GM12878 (cell line): ENCODE measurements around the gene TAAR9. TPM values are rescaled to one million over a fixed set of nuclear protein-coding genes. Genes with fewer than 3 reads are reported as not detected.

ENCODE experiments used
- ATAC-seq: fragments of 200-7000 bp; cut with Tn5 transposase; 3 replicates; pipeline ENCODE4 v1.9.1; 2020; ENCODE audit warnings: mild to moderate bottlenecking, moderate library complexity
- BruUV-seq: library from RNA; stranded (reverse); fragments of 400-500 nt; replicated peaks from 2 replicates; lab custom pipeline; 2021; lab: Mats Ljungman, UMichigan
- CTCF ChIA-PET: fragments of 300-600 bp; sonication (Branson Sonifier 250); formaldehyde crosslinking; extraction: SDS; loops from one replicate; lab custom pipeline; 2021; ENCODE audit warnings: inconsistent platforms; lab: Yijun Ruan, JAX
- POLR2A ChIA-PET: fragments of 350-600 bp; formaldehyde crosslinking; extraction: SDS; loops from one replicate; lab custom pipeline; 2021; ENCODE audit warnings: inconsistent platforms; lab: Charles Lee
- RAD21 ChIA-PET: fragments of 300-600 bp; sonication (Branson Sonifier 250); formaldehyde crosslinking; loops from one replicate; lab custom pipeline; 2023; ENCODE audit warnings: antibody characterized with exemption; ENCODE audit not compliant: unreplicated experiment; lab: Charles Lee
- SMC1A ChIA-PET: fragments of 300-600 bp; sonication (Branson Sonifier 250); formaldehyde crosslinking; loops from one replicate; lab custom pipeline; 2023; ENCODE audit not compliant: unreplicated experiment, uncharacterized antibody; lab: Charles Lee
- DNase-seq: peaks from one replicate; pipeline ENCODE4 v3.0.0-alpha.2; 2011; ENCODE audit warnings: low read depth, low spot score
- FAIRE-seq: peaks from 3 replicates; lab custom pipeline; 2011; peaks lifted over from hg19 to GRCh38; lab: Jason Lieb, UNC
- H2AFZ ChIP-seq: 2 replicates; pipeline ENCODE4 v1.6.0; 2011; ENCODE audit warnings: low read depth, low read length, control low read depth; ENCODE audit not compliant: control insufficient read depth
- H3K27ac ChIP-seq: 2 replicates; pipeline ENCODE4 v1.5.1; 2011; ENCODE audit warnings: control low read depth; ENCODE audit not compliant: control insufficient read depth, insufficient read depth
- H3K27me3 ChIP-seq, 2 experiments: replicated peaks in 1 of 2; 2 replicates each; pipeline versions ENCODE4 v1.6.0 to v1.6.1; 2011; ENCODE audit warnings: low read length in 1 of 2; ENCODE audit not compliant: control insufficient read depth in 2 of 2, insufficient read depth in 2 of 2
- H3K36me3 ChIP-seq, 2 experiments: 2 replicates each; pipeline ENCODE4 v1.5.1; 2011; ENCODE audit warnings: low read length in 1 of 2; ENCODE audit not compliant: control insufficient read depth in 2 of 2, insufficient read depth in 2 of 2
- H3K4me1 ChIP-seq: 2 replicates; pipeline ENCODE4 v1.6.1; 2011; ENCODE audit warnings: mild to moderate bottlenecking, low read length, moderate library complexity, mixed read lengths; ENCODE audit not compliant: control insufficient read depth, insufficient read depth
- H3K4me2 ChIP-seq: 2 replicates; pipeline ENCODE4 v1.6.0; 2011; ENCODE audit warnings: control low read depth; ENCODE audit not compliant: control insufficient read depth, insufficient read depth
- H3K4me3 ChIP-seq: fragments of 200-600 bp; sonication (generic); 2 replicates; pipeline ENCODE4 v1.5.1; 2016
- H3K79me2 ChIP-seq: 2 replicates; pipeline ENCODE4 v1.6.0; 2011; ENCODE audit warnings: low read length; ENCODE audit not compliant: control insufficient read depth, insufficient read depth
- H3K9ac ChIP-seq: 2 replicates; pipeline ENCODE4 v1.8.0; 2011; ENCODE audit warnings: low read length, control low read depth, mixed read lengths; ENCODE audit not compliant: control insufficient read depth, insufficient read depth
- H3K9me3 ChIP-seq: replicated peaks from 3 replicates; pipeline ENCODE4 v1.5.1; 2011; ENCODE audit warnings: mild to moderate bottlenecking, low read length; ENCODE audit not compliant: control insufficient read depth, insufficient read depth
- H4K20me1 ChIP-seq: 2 replicates; pipeline ENCODE4 v1.6.0; 2011; ENCODE audit not compliant: control insufficient read depth, insufficient read depth
- CEBPB ChIP-seq, 2 experiments: fragments of 150-350 bp in 1 of 2; IDR thresholded peaks; 2 replicates each; pipeline ENCODE4 v1.6.1; 2012 to 2014; ENCODE audit warnings: low read depth in 2 of 2, low read length in 2 of 2, borderline replicate concordance in 1 of 2, inconsistent platforms in 1 of 2
- E2F4 ChIP-seq: IDR thresholded peaks from 2 replicates; pipeline ENCODE4 v1.6.1; 2012; ENCODE audit warnings: low read depth, low read length, improper control_type of control experiment
- E4F1 ChIP-seq: fragments of 450-650 bp; IDR thresholded peaks from 2 replicates; pipeline ENCODE4 v1.6.1; 2018; ENCODE audit warnings: borderline replicate concordance, mild to moderate bottlenecking; ENCODE audit not compliant: partially characterized antibody
- FOS ChIP-seq: IDR thresholded peaks from 3 replicates; pipeline ENCODE4 v1.6.1; 2011; ENCODE audit warnings: borderline replicate concordance; ENCODE audit not compliant: insufficient read length; ENCODE audit errors: extremely low read depth
- FOXK2 ChIP-seq: fragments of 450-650 bp; IDR thresholded peaks from 2 replicates; pipeline ENCODE4 v1.6.1; 2017; ENCODE audit warnings: mild to moderate bottlenecking, moderate library complexity
- HDAC6 ChIP-seq: fragments of 200-600 bp; sonication (generic); IDR thresholded peaks from one replicate; pipeline ENCODE4 v1.8.0; 2017; ENCODE audit warnings: antibody characterized with exemption; ENCODE audit not compliant: unreplicated experiment
- IKZF2 ChIP-seq, 2 experiments: fragments of 450-650 bp; IDR thresholded peaks; 2 replicates each; pipeline ENCODE4 v1.6.1; 2017; ENCODE audit warnings: mild to moderate bottlenecking in 2 of 2, moderate library complexity in 2 of 2
- PAX5 ChIP-seq: IDR thresholded peaks from 2 replicates; pipeline ENCODE4 v1.6.1; 2011; ENCODE audit warnings: low read depth, low read length, borderline replicate concordance
- POLR2AphosphoS5 ChIP-seq: IDR thresholded peaks from 2 replicates; pipeline ENCODE4 v1.6.1; 2011; ENCODE audit warnings: mild to moderate bottlenecking, low read length, inconsistent platforms
- TARDBP ChIP-seq: IDR thresholded peaks from 2 replicates; pipeline ENCODE4 v1.6.1; 2016; ENCODE audit warnings: borderline replicate concordance
- ZBTB40 ChIP-seq: fragments of 450-650 bp; IDR thresholded peaks from 2 replicates; pipeline ENCODE4 v1.6.1; 2016; ENCODE audit warnings: mild to moderate bottlenecking, moderate library complexity, borderline replicate concordance
- WGBS: methylation state at CpG from one replicate; pipeline ENCODE4 v1.1.6; 2016; ENCODE audit warnings: low lambda C conversion rate; ENCODE audit not compliant: insufficient replicate concordance, insufficient coverage; ENCODE audit errors: missing lambda C conversion rate; 5-methylcytosine and 5-hydroxymethylcytosine counted together
- in situ Hi-C: fragments of 300-500 bp; cut with MboI; formaldehyde crosslinking; loops from 9 replicates; pipeline ENCODE4 v1.14.3; 2018; ENCODE audit warnings: mixed read lengths
- intact Hi-C: fragments of 100-400 bp; cut with micrococcal nuclease; formaldehyde crosslinking; loops from one replicate; pipeline ENCODE4 v1.14.2; 2022; ENCODE audit not compliant: unreplicated experiment
- polyA plus RNA-seq, 11 experiments: library from polyadenylated mRNA; depleted of rRNA in 4 of 11; unstranded in 6 of 11; stranded (reverse) in 5 of 11; fragments of >200 nt; fragmentation: Nextera tagmentation in 4 of 11; fragmentation: Illumina TruSeq in 1 of 11; extraction: Ambion mirVana in 4 of 11; extraction: Trizol in 1 of 11; gene quantifications; 1 replicate in 1 of 11; 2 replicates in 10 of 11; pipeline versions ENCODE4 v1.2.1 to v1.2.3, GENCODE V29; 2011 to 2016; ENCODE audit warnings: inconsistent platforms in 2 of 11, missing spikeins in 2 of 11, low read depth in 1 of 11
- total RNA-seq, 4 experiments: library from RNA; depleted of rRNA in 3 of 4; stranded (reverse); fragments of >200 nt in 3 of 4; fragmentation: Illumina TruSeq in 1 of 4; extraction: Trizol in 1 of 4; gene quantifications; 2 replicates each; pipeline versions ENCODE4 v1.2.1 to v1.2.3, GENCODE V29; 2013 to 2021

TAAR9 gene
- total and polyA plus RNA-seq, 10 of the 15 experiments (the other 5 are each of a cell fraction or from before 2014, with no cell fraction given) = not detected

GRCh38 chr6:132548746-132549463 is 10.8 kb downstream of the TAAR9 start:
- no peak overlapping the region for H3K9ac ChIP-seq
- no peak overlapping the region for H3K4me3 ChIP-seq
- POLR2A ChIA-PET = no interaction called here
- SMC1A ChIA-PET = no interaction called here
- H3K27me3 ChIP-seq = peaks cover 0 to 2% of the 10 kb centered on the region in 2 experiments; a peak in 3 of 4 replicates
- RAD21 ChIA-PET = no interaction called here
- no peaks in the 10 kb centered on the region for H3K4me1 ChIP-seq
- no peak for TF ChIP-seq E2F4
- TF ChIP-seq POLR2AphosphoS5 = no peak
- no peak for TF ChIP-seq CEBPB (IDR thresholded peaks at IDR 0.05; ENCODE audit: borderline replicate concordance in 1 of 2, low read depth in 2 of 2, low read length in 2 of 2)
- no peak for TF ChIP-seq FOS
- TF ChIP-seq IKZF2 (IDR thresholded peaks at IDR 0.05) = no peak
- TF ChIP-seq ZBTB40 = no peak
- TF ChIP-seq HDAC6 = no peak
- TF ChIP-seq PAX5 = no peak
- TF ChIP-seq TARDBP = no peak
- no peak for TF ChIP-seq FOXK2
- no peak for TF ChIP-seq E4F1
- DNase-seq (no peak), ATAC-seq (no peak), FAIRE-seq (peak; percentile 27)
- H3K36me3 ChIP-seq = no peaks in the 10 kb centered on the region
- no peaks in the 10 kb centered on the region for H4K20me1 ChIP-seq
- intact Hi-C loops = no loop called here
- in situ Hi-C loops = no loop called here
- H3K27ac ChIP-seq = no peak overlapping the region
- H3K9me3 ChIP-seq = no peaks in the 10 kb centered on the region
- BruUV-seq = no TSS peak
- no peak overlapping the region for H2AFZ ChIP-seq
- no peaks in the 10 kb centered on the region for H3K79me2 ChIP-seq
- 72% methylated on average over 4 of the region's 4 CpGs for WGBS
- H3K4me2 ChIP-seq = no peak overlapping the region
- CTCF ChIA-PET = interaction anchor here (0.6 kb wide), 1 partner anchor 1658 kb away, joined by 4 read pairs; no protein-coding TSS in a partner anchor
